ENCODE data around the gene GRM8. TPM values are rescaled to one million over a fixed set of nuclear protein-coding genes. Genes with fewer than 3 reads are reported as not detected.

GRM8 gene
- total RNA-seq, 4 donors from 2014 or later = 0.57 TPM; not detected in 3

GRCh38 chr7:127256041-127256725 is 3.4 kb upstream of the GRM8 start:
- Histone ChIP-seq H3K36me3 (no peaks in the 10 kb centered on the region), H3K9me3 (no peaks in the 10 kb centered on the region), H3K4me1 (peaks cover 12 to 23% (median 15%) of the 10 kb centered on the region in 3 donors), H3K27me3 (peaks cover under 1 to 72% (median 8%) of the 10 kb centered on the region in 4 donors), H3K27ac (no peak overlapping the region), H3K4me3 (no peak overlapping the region)
- intact Hi-C loops (cut with DNase I) = no loop called here
- WGBS, 2 donors = 78 to 83% methylated on average over 2 of the region's 2 CpGs
- TF ChIP-seq POLR2A (IDR thresholded peaks at IDR 0.05) = no peak
- DNase-seq = no peak

GRCh38 chr7:127254163-127254684 is 1.5 kb upstream of the GRM8 start:
- Histone ChIP-seq H3K9me3 (no peaks in the 10 kb centered on the region), H3K27ac (no peak overlapping the region), H3K4me1 (peaks cover 15 to 34% (median 18%) of the 10 kb centered on the region in 3 donors), H3K27me3 (peaks cover 4 to 84% (median 8%) of the 10 kb centered on the region in 4 donors), H3K36me3 (no peaks in the 10 kb centered on the region), H3K4me3 (peak overlapping the region; percentile 53 to 86 (median 76))
- intact Hi-C loops (cut with DNase I) = no loop called here
- TF ChIP-seq POLR2A (IDR thresholded peaks at IDR 0.05) (no peak), CTCF (IDR thresholded peaks at IDR 0.05) (no peak)
- WGBS, 2 donors = 19 to 28% methylated on average over 11 of the region's 11 CpGs
- DNase-seq = no peak

- Histone ChIP-seq H3K4me3 (peak overlapping the region; percentile 53 to 86 (median 76)), H3K9me3 (no peaks in the 10 kb centered on the region), H3K27me3 (peaks cover 4 to 90% (median 10%) of the 10 kb centered on the region in 4 donors), H3K27ac (peak overlapping the region in 3 of 4 donors; percentile 29 to 59 (median 34)), H3K36me3 (no peaks in the 10 kb centered on the region), H3K4me1 (peaks cover 15 to 34% (median 18%) of the 10 kb centered on the region in 3 donors)
- 0 to 2% methylated on average over 4 to 9 of the region's 84 CpGs for WGBS, 2 donors
- no peak for DNase-seq
- TF ChIP-seq POLR2A (IDR thresholded peaks at IDR 0.05) (no peak), CTCF (IDR thresholded peaks at IDR 0.05) (peak; percentile 63 to 95 (median 78))
- intact Hi-C loops (cut with DNase I) = no loop called here
These were observed 781 bp upstream of the GRM8 start for GRCh38 chr7:127253281-127254162.

GRCh38 chr7:127252377-127252713 is 396 bp downstream of the GRM8 start:
- no peak for TF ChIP-seq CTCF (IDR thresholded peaks at IDR 0.05)
- no peak for TF ChIP-seq POLR2A (IDR thresholded peaks at IDR 0.05)
- 0 to 1% methylated on average over 8 to 11 of the region's 11 CpGs for WGBS, 2 donors
- Histone ChIP-seq H3K4me1 (peaks cover 15 to 34% (median 18%) of the 10 kb centered on the region in 3 donors), H3K9me3 (no peaks in the 10 kb centered on the region), H3K27ac (no peak overlapping the region), H3K36me3 (no peaks in the 10 kb centered on the region), H3K27me3 (peaks cover 4 to 94% (median 10%) of the 10 kb centered on the region in 4 donors), H3K4me3 (peak overlapping the region; percentile 53 to 86 (median 76))
- intact Hi-C loops (cut with DNase I) = no loop called here
- no peak for DNase-seq

- no peak for DNase-seq
- Histone ChIP-seq H3K27ac (no peak overlapping the region), H3K4me3 (peak overlapping the region; percentile 3 to 86 (median 76)), H3K9me3 (no peaks in the 10 kb centered on the region), H3K4me1 (peaks cover 15 to 34% (median 18%) of the 10 kb centered on the region in 3 donors), H3K27me3 (peaks cover 4 to 99% (median 10%) of the 10 kb centered on the region in 4 donors), H3K36me3 (no peaks in the 10 kb centered on the region)
- 1% methylated on average over 28 to 30 of the region's 81 CpGs for WGBS, 2 donors
- TF ChIP-seq CTCF (IDR thresholded peaks at IDR 0.05) (no peak), POLR2A (IDR thresholded peaks at IDR 0.05) (no peak)
- intact Hi-C loops (cut with DNase I) = no loop called here
These were observed 1.0 kb downstream of the GRM8 start for GRCh38 chr7:127251465-127252376.
